ENCODE data around the gene SLC44A3.
A peak's percentile ranks its signal among the peaks of the same experiment; 100 is the strongest.

The SLC44A3 gene

DNA sequence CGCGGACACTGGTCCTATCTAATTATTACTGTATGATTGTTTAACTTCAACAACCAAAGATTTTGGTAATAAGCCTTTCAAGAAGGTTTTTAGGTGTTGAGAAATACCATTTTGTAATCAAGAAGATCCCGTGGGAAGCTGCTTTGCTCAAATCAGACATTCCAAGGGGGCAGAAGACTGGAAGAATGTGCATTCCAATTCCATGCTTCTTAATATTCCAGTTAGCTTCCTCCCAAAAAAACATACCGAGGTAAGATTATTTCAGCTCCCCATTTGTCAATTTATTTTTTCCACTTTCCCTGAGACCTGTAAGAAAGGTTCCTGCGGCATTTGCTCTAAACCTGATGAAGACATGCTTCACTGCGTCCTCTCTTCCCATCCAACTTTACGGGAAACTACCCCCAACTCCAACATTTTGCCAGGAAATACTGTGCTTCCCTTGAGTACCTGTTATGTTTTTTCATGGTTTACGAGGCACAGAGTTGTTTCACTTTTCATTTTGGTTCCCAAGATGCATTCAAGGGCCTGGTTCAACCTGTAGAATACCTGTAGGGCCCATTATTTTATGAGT lies 102.7 kb downstream of the SLC44A3 start:
- ChIA-PET CTCF (interaction anchor here (0.7 to 1.5 kb wide), 5 partner anchors 9 to 120 kb away, joined by 3 to 5 read pairs (median 3); no protein-coding TSS in a partner anchor), POLR2A (no interaction called here)
- no peaks in the 10 kb centered on the region for H3K9me3 ChIP-seq (ENCODE audit: control insufficient read depth, insufficient read depth, low read depth, low read length)
- no peak overlapping the region for H3K4me3 ChIP-seq (ENCODE audit: low read depth, low read length)
- TF ChIP-seq ZNF548 (tag by site-specific recombination; IDR thresholded peaks at IDR 0.05) (no peak), SCRT1 (tag by site-specific recombination; IDR thresholded peaks at IDR 0.05; ENCODE audit: borderline replicate concordance) (peak; percentile 98), YY2 (tag by site-specific recombination; IDR thresholded peaks at IDR 0.05) (no peak), SCRT2 (tag by site-specific recombination; IDR thresholded peaks at IDR 0.05) (peak; percentile 96)
- H3K27ac ChIP-seq (ENCODE audit: extremely low read depth, low read depth, low read length): no peak overlapping the region
- H3K36me3 ChIP-seq (ENCODE audit: control insufficient read depth in 2 of 2, insufficient read depth in 1 of 2, low read length in 2 of 2): no peaks in the 10 kb centered on the region
- H3K4me1 ChIP-seq (ENCODE audit: control insufficient read depth, insufficient read depth, low read length): peaks cover 23% of the 10 kb centered on the region

DNA sequence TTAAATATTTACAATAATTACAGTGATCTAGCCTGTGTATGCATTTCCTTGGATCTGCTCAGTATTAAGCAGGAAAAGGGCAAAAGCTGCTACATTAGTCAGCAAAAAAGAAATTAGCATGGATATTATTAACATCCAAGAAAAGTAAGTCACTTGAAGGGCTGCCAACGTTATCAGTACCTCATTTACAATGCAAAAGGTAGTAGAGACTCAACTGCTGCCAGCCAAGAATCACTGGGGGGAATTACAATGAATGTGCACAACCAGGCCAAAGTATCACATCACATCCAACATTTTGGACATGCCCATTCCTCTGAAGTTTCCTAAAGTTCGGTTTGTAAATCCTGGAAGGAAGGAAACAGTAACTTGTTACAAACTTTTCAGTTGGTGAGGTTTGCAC lies 104.8 kb downstream of the SLC44A3 start:
- Histone ChIP-seq H3K27ac (ENCODE audit: extremely low read depth, low read depth, low read length) (no peak overlapping the region), H3K4me1 (ENCODE audit: control insufficient read depth, insufficient read depth, low read length) (peaks cover 27% of the 10 kb centered on the region), H3K9me3 (ENCODE audit: control insufficient read depth, insufficient read depth, low read depth, low read length) (no peaks in the 10 kb centered on the region), H3K36me3 (ENCODE audit: control insufficient read depth in 2 of 2, insufficient read depth in 1 of 2, low read length in 2 of 2) (no peaks in the 10 kb centered on the region), H3K4me3 (ENCODE audit: low read depth, low read length) (peak overlapping the region; percentile 82)
- TF ChIP-seq, protein P1, sequence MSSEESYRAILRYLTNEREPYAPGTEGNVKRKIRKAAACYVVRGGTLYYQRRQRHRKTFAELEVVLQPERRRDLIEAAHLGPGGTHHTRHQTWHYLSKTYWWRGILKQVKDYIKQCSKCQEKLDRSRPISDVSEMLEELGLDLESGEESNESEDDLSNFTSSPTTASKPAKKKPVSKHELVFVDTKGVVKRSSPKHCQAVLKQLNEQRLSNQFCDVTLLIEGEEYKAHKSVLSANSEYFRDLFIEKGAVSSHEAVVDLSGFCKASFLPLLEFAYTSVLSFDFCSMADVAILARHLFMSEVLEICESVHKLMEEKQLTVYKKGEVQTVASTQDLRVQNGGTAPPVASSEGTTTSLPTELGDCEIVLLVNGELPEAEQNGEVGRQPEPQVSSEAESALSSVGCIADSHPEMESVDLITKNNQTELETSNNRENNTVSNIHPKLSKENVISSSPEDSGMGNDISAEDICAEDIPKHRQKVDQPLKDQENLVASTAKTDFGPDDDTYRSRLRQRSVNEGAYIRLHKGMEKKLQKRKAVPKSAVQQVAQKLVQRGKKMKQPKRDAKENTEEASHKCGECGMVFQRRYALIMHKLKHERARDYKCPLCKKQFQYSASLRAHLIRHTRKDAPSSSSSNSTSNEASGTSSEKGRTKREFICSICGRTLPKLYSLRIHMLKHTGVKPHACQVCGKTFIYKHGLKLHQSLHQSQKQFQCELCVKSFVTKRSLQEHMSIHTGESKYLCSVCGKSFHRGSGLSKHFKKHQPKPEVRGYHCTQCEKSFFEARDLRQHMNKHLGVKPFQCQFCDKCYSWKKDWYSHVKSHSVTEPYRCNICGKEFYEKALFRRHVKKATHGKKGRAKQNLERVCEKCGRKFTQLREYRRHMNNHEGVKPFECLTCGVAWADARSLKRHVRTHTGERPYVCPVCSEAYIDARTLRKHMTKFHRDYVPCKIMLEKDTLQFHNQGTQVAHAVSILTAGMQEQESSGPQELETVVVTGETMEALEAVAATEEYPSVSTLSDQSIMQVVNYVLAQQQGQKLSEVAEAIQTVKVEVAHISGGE (tag by site-specific recombination; conservative IDR thresholded peaks at IDR 0.05; ENCODE audit: low read depth): peak; percentile 30; the same call in 1 of the 2 replicates
- TF ChIP-seq SCRT1 (tag by site-specific recombination; IDR thresholded peaks at IDR 0.05; ENCODE audit: borderline replicate concordance) (no peak), ZNF530 (tag by site-specific recombination; IDR thresholded peaks at IDR 0.05; ENCODE audit: low read depth) (no peak), ZNF48 (tag by site-specific recombination; IDR thresholded peaks at IDR 0.05) (no peak), ZNF202 (tag by site-specific recombination; IDR thresholded peaks at IDR 0.05; ENCODE audit: borderline replicate concordance) (no peak), OSR2 (tag by site-specific recombination; IDR thresholded peaks at IDR 0.05) (no peak)
- POLR2A ChIA-PET: interaction anchor here (0.6 to 2.4 kb wide), 4 partner anchors 18 to 117 kb away, joined by 3 to 15 read pairs (median 4); no protein-coding TSS in a partner anchor
- CTCF ChIA-PET: interaction anchor here (0.6 to 1.7 kb wide), 6 partner anchors 14 to 1673 kb away, joined by 3 to 15 read pairs (median 3); no protein-coding TSS in a partner anchor

DNA sequence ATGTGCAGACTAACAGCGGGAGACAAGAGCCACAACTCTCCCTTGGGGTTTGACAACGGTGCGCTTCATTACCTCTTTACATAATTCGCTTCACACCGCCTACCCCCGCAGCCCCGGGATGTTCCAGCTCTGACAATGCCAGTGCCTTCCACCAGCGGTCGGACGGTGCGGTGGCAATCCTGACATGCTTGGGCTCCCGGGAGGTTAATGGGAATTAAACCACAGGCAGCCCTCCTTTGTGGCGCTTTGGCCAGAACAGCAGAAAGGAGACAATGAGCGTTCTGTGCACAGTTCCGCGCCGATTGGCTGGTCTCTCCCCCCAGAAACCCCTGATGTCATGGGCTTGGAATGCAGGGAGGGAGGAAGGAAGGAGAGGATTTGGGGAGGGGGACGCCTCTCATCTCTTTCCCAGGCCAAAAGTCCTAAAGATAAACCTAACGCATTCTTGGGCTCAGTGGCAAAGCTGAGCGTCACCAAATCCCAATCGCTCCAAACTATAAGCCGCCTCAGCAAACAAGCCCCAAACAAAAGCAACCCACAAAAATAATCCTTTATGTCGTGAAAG lies 105.5 kb downstream of the SLC44A3 start:
- POLR2A ChIA-PET: interaction anchor here (0.6 to 2.4 kb wide), 4 partner anchors 19 to 116 kb away, joined by 3 to 15 read pairs (median 4); no protein-coding TSS in a partner anchor
- CTCF ChIA-PET: interaction anchor here (0.6 to 1.7 kb wide), 5 partner anchors 72 to 1673 kb away, joined by 3 to 15 read pairs (median 3); no protein-coding TSS in a partner anchor
- Histone ChIP-seq H3K9me3 (ENCODE audit: control insufficient read depth, insufficient read depth, low read depth, low read length) (no peaks in the 10 kb centered on the region), H3K4me1 (ENCODE audit: control insufficient read depth, insufficient read depth, low read length) (peaks cover 27% of the 10 kb centered on the region), H3K27ac (ENCODE audit: extremely low read depth, low read depth, low read length) (peak overlapping the region; percentile 97), H3K4me3 (ENCODE audit: low read depth, low read length) (peak overlapping the region; percentile 82), H3K36me3 (ENCODE audit: control insufficient read depth in 2 of 2, insufficient read depth in 1 of 2, low read length in 2 of 2) (no peaks in the 10 kb centered on the region)
- TF ChIP-seq, protein P2, sequence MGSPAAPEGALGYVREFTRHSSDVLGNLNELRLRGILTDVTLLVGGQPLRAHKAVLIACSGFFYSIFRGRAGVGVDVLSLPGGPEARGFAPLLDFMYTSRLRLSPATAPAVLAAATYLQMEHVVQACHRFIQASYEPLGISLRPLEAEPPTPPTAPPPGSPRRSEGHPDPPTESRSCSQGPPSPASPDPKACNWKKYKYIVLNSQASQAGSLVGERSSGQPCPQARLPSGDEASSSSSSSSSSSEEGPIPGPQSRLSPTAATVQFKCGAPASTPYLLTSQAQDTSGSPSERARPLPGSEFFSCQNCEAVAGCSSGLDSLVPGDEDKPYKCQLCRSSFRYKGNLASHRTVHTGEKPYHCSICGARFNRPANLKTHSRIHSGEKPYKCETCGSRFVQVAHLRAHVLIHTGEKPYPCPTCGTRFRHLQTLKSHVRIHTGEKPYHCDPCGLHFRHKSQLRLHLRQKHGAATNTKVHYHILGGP (tag by site-specific recombination; IDR thresholded peaks at IDR 0.05): no peak
- peak; percentile 65; the same call in 1 of the 2 replicates for TF ChIP-seq ZBTB21 (tag by site-specific recombination; IDR thresholded peaks at IDR 0.05)
- TF ChIP-seq SALL2 (tag by site-specific recombination; IDR thresholded peaks at IDR 0.05; ENCODE audit: borderline replicate concordance): no peak
- no peak for TF ChIP-seq ZNF416 (tag by site-specific recombination; IDR thresholded peaks at IDR 0.05)
- TF ChIP-seq, protein P3, sequence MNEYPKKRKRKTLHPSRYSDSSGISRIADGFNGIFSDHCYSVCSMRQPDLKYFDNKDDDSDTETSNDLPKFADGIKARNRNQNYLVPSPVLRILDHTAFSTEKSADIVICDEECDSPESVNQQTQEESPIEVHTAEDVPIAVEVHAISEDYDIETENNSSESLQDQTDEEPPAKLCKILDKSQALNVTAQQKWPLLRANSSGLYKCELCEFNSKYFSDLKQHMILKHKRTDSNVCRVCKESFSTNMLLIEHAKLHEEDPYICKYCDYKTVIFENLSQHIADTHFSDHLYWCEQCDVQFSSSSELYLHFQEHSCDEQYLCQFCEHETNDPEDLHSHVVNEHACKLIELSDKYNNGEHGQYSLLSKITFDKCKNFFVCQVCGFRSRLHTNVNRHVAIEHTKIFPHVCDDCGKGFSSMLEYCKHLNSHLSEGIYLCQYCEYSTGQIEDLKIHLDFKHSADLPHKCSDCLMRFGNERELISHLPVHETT (tag by site-specific recombination; IDR thresholded peaks at IDR 0.05): peak; percentile 69; the same call in 1 of the 2 replicates
- peak; percentile 77 for TF ChIP-seq ZBTB17 (tag by site-specific recombination; IDR thresholded peaks at IDR 0.05)
- TF ChIP-seq ZNF664 (tag by site-specific recombination; IDR thresholded peaks at IDR 0.05): no peak
- TF ChIP-seq, protein P4, sequence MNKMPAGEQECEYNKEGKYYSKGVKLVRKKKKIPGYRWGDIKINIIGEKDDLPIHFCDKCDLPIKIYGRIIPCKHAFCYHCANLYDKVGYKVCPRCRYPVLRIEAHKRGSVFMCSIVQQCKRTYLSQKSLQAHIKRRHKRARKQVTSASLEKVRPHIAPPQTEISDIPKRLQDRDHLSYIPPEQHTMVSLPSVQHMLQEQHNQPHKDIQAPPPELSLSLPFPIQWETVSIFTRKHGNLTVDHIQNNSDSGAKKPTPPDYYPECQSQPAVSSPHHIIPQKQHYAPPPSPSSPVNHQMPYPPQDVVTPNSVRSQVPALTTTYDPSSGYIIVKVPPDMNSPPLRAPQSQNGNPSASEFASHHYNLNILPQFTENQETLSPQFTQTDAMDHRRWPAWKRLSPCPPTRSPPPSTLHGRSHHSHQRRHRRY (tag by site-specific recombination; IDR thresholded peaks at IDR 0.05): no peak
- no peak for TF ChIP-seq YY1 (tag by site-specific recombination; IDR thresholded peaks at IDR 0.05)
- no peak for TF ChIP-seq SP2 (tag by site-specific recombination; IDR thresholded peaks at IDR 0.05)
- TF ChIP-seq, protein P5, sequence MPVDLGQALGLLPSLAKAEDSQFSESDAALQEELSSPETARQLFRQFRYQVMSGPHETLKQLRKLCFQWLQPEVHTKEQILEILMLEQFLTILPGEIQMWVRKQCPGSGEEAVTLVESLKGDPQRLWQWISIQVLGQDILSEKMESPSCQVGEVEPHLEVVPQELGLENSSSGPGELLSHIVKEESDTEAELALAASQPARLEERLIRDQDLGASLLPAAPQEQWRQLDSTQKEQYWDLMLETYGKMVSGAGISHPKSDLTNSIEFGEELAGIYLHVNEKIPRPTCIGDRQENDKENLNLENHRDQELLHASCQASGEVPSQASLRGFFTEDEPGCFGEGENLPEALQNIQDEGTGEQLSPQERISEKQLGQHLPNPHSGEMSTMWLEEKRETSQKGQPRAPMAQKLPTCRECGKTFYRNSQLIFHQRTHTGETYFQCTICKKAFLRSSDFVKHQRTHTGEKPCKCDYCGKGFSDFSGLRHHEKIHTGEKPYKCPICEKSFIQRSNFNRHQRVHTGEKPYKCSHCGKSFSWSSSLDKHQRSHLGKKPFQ (tag by site-specific recombination; IDR thresholded peaks at IDR 0.05): peak; percentile 77
- TF ChIP-seq SP7 (tag by site-specific recombination; IDR thresholded peaks at IDR 0.05): peak; percentile 62; the same call in 1 of the 2 replicates
